Activated CD8-positive, alpha-beta T cell treated with anti-CD3 and anti-CD28 coated beads for 36 hours (primary cell): ENCODE results near the gene OLFML2A. TPM values are rescaled to one million over a fixed set of nuclear protein-coding genes. Genes with fewer than 3 reads are reported as not detected.
"Not testable (repeated sequence)": the region's sequence is repeated elsewhere in the genome, so short reads cannot be mapped to it uniquely, and the experiment has no call there.

Experiments used
- ATAC-seq: fragments of 200-7000 bp; cut with Tn5 transposase; one replicate; pipeline ENCODE4 v1.10.0; 2021; ENCODE audit warnings: mild to moderate bottlenecking, moderate library complexity
- CTCF ChIA-PET: fragments of 350-600 bp; sonication (Branson Sonifier 250); formaldehyde crosslinking; loops from one replicate; lab custom pipeline; 2021; ENCODE audit warnings: antibody characterized with exemption; lab: Charles Lee
- POLR2A ChIA-PET: fragments of 350-600 bp; sonication (Branson Sonifier 250); formaldehyde crosslinking; loops from one replicate; lab custom pipeline; 2021; ENCODE audit warnings: antibody characterized with exemption; lab: Charles Lee
- DNase-seq: peaks from one replicate; pipeline ENCODE4 v3.0.0-alpha.2; 2020
- H3K27ac Mint-ChIP-seq: one replicate; pipeline ENCODE4 v1.8.0; 2021; ENCODE audit warnings: mild to moderate bottlenecking, mixed read lengths
- H3K27me3 Mint-ChIP-seq: one replicate; pipeline ENCODE4 v1.8.0; 2021; ENCODE audit warnings: mixed read lengths
- H3K36me3 Mint-ChIP-seq: one replicate; pipeline ENCODE4 v1.8.0; 2021; ENCODE audit warnings: low read depth, mixed read lengths
- H3K4me1 Mint-ChIP-seq: one replicate; pipeline ENCODE4 v1.8.0; 2021; ENCODE audit warnings: low read depth, mixed read lengths
- H3K4me3 Mint-ChIP-seq: one replicate; pipeline ENCODE4 v1.8.0; 2021; ENCODE audit warnings: mild to moderate bottlenecking, moderate library complexity, mixed read lengths
- H3K9me3 Mint-ChIP-seq: one replicate; pipeline ENCODE4 v1.8.0; 2021; ENCODE audit warnings: mixed read lengths
- CTCF ChIP-seq: fragments of 200-600 bp; IDR thresholded peaks from one replicate; pipeline ENCODE4 v1.8.0; 2022; ENCODE audit warnings: antibody characterized with exemption, mild to moderate bottlenecking
- intact Hi-C: fragments of 100-400 bp; cut with micrococcal nuclease; formaldehyde crosslinking; loops from one replicate; pipeline ENCODE4 v1.10.0; 2022
- total RNA-seq, 2 experiments: library from RNA; stranded (reverse); gene quantifications; one replicate each; pipeline ENCODE4 v1.2.3, GENCODE V29; 2021

Gene OLFML2A
- not detected for total RNA-seq

GRCh38 chr9:124776954-124777648 lies at the start of gene OLFML2A:
OLFML2A (plus strand) TSS chr9:124777133; CDS start chr9:124777271, 138 bp downstream.
- Mint-ChIP-seq H3K4me1 (peaks cover 26% of the 10 kb centered on the region), H3K27me3 (peaks cover 43% of the 10 kb centered on the region), H3K4me3 (peak within 1 kb of the TSS; percentile 58), H3K9me3 (no peaks in the 10 kb centered on the region), H3K27ac (no peak within 1 kb of the TSS), H3K36me3 (no peaks in the 10 kb centered on the region)
- peak; percentile 48 for TF ChIP-seq CTCF
- POLR2A ChIA-PET, result interaction anchor here (0.8 to 1.4 kb wide), 2 partner anchors 41 to 93 kb away, joined by 3 to 4 read pairs; no protein-coding TSS in a partner anchor
- intact Hi-C loops, result no loop called here
- peak; percentile 18 for DNase-seq
- peak; percentile 43 for ATAC-seq
- CTCF ChIA-PET, result interaction anchor here (0.6 to 13.8 kb wide), 10 partner anchors 12 to 363 kb away, joined by 3 to 431 read pairs (median 3); partner anchors contain the start of gene WDR38

- intact Hi-C loops, result no loop called here
- H3K27me3 Mint-ChIP-seq, result peaks cover 12% of the 10 kb centered on the region
- H3K4me3 Mint-ChIP-seq, result no peak overlapping the region
- TF ChIP-seq CTCF, result no peak
- H3K36me3 Mint-ChIP-seq, result no peaks in the 10 kb centered on the region
- ATAC-seq (no peak), DNase-seq (no peak)
- H3K9me3 Mint-ChIP-seq, result no peaks in the 10 kb centered on the region
- H3K27ac Mint-ChIP-seq, result no peak overlapping the region
- ChIA-PET CTCF (interaction anchor here (2.1 kb wide), 1 partner anchor 114 kb away, joined by 6 read pairs; no protein-coding TSS in a partner anchor), POLR2A (no interaction called here)
- peaks cover 13% of the 10 kb centered on the region for H3K4me1 Mint-ChIP-seq
Observed at GRCh38 chr9:124730772-124731171, 46.2 kb upstream of the OLFML2A start.

GRCh38 chr9:124733964-124734740 lies 42.8 kb upstream of the OLFML2A start:
- ATAC-seq (no peak), DNase-seq (no peak)
- Mint-ChIP-seq H3K36me3 (no peaks in the 10 kb centered on the region), H3K27me3 (peaks cover 10% of the 10 kb centered on the region), H3K4me1 (peaks cover 13% of the 10 kb centered on the region), H3K27ac (no peak overlapping the region), H3K9me3 (no peaks in the 10 kb centered on the region), H3K4me3 (no peak overlapping the region)
- CTCF ChIA-PET, result interaction anchor here (1.0 to 1.7 kb wide), 4 partner anchors 9 to 118 kb away, joined by 3 to 5 read pairs (median 4); no protein-coding TSS in a partner anchor
- POLR2A ChIA-PET, result interaction anchor here (1.4 kb wide), 1 partner anchor 8 kb away, joined by 3 read pairs; no protein-coding TSS in a partner anchor
- intact Hi-C loops, result no loop called here
- TF ChIP-seq CTCF, result no peak

GRCh38 chr9:124734741-124735083 lies 42.2 kb upstream of the OLFML2A start:
- H3K9me3 Mint-ChIP-seq, H3K4me3 Mint-ChIP-seq, H3K27me3 Mint-ChIP-seq, intact Hi-C loops, ATAC-seq, H3K36me3 Mint-ChIP-seq, H3K27ac Mint-ChIP-seq: not testable (repeated sequence)
- DNase-seq, result peak; percentile 2
- CTCF ChIA-PET, result interaction anchor here (1.7 kb wide), 1 partner anchor 8 kb away, joined by 5 read pairs; no protein-coding TSS in a partner anchor
- POLR2A ChIA-PET, result interaction anchor here (1.4 kb wide), 1 partner anchor 9 kb away, joined by 3 read pairs; no protein-coding TSS in a partner anchor
- peaks cover 13% of the 10 kb centered on the region for H3K4me1 Mint-ChIP-seq

- H3K4me3 Mint-ChIP-seq, result no peak overlapping the region
- H3K27ac Mint-ChIP-seq, result peak overlapping the region; percentile 18
- peaks cover 10% of the 10 kb centered on the region for H3K27me3 Mint-ChIP-seq
- TF ChIP-seq CTCF, result no peak
- peak; percentile 64 for ATAC-seq
- no peaks in the 10 kb centered on the region for H3K9me3 Mint-ChIP-seq
- peaks cover 13% of the 10 kb centered on the region for H3K4me1 Mint-ChIP-seq
- H3K36me3 Mint-ChIP-seq, result no peaks in the 10 kb centered on the region
- DNase-seq, result peak; percentile 16
- ChIA-PET POLR2A (interaction anchor here (1.4 kb wide), 1 partner anchor 9 kb away, joined by 3 read pairs; no protein-coding TSS in a partner anchor), CTCF (interaction anchor here (1.7 kb wide), 1 partner anchor 8 kb away, joined by 5 read pairs; no protein-coding TSS in a partner anchor)
- intact Hi-C loops, result no loop called here
Observed at GRCh38 chr9:124735121-124735520, 41.8 kb upstream of the OLFML2A start.

GRCh38 chr9:124738075-124738474 lies 38.9 kb upstream of the OLFML2A start:
- intact Hi-C loops, H3K27me3 Mint-ChIP-seq, DNase-seq, ATAC-seq, H3K4me3 Mint-ChIP-seq, H3K9me3 Mint-ChIP-seq, H3K27ac Mint-ChIP-seq, H3K36me3 Mint-ChIP-seq, POLR2A ChIA-PET: not testable (repeated sequence)
- peaks cover 16% of the 10 kb centered on the region for H3K4me1 Mint-ChIP-seq
- CTCF ChIA-PET, result interaction anchor here (1.4 kb wide), 1 partner anchor 121 kb away, joined by 3 read pairs; no protein-coding TSS in a partner anchor
